Activated T-cell treated with anti-CD3 and anti-CD28 coated beads, Interleukin-2, amount 50 U/mL, for 48 hours (primary cell): Measurements from ENCODE around the gene HHATL.

Source experiments
- DNase-seq, 2 experiments: peaks; one replicate each; pipeline ENCODE4 v3.0.0-alpha.2; 2020

Gene HHATL

DNA sequence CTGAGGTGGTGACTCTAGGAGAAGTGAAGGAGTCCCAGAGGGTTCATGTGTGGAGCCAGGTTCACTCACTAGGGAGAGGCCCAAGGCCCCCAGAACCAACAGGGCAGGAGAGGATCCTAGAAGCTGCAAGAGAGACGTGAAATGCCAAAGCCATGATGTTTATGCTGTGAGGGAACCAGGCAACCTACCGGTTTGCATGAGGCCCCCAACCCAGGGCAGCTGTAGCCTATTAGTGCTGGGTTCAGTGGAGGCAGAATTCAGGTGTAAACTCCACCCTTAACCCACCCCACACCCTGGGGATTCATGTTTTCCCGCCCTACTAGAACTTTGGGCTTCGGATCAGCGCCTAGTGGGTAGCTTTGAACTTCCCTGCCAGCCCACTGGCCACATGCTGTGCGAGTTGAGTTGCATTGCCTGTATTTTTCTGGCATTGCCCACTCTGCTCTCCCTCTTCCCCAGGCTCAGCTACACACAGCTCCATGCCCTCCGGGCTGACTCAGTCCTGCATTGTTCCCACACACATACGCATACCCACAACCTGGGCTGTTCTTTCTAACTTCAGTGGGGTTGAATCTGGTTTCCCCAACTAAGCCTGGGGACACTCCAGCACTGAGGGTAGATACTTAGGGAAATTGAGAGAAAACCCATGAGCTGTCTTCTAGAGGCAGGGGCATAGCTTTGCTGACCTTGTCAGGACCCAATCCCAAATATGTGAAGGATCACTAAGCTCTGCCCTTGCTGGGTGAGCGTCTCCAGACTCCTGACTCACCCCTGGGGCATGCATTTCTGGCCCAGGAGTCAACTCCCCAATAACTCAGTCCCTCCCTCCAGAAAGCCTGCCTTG, 51.1 kb downstream of the HHATL start:
- no peak for DNase-seq

DNA sequence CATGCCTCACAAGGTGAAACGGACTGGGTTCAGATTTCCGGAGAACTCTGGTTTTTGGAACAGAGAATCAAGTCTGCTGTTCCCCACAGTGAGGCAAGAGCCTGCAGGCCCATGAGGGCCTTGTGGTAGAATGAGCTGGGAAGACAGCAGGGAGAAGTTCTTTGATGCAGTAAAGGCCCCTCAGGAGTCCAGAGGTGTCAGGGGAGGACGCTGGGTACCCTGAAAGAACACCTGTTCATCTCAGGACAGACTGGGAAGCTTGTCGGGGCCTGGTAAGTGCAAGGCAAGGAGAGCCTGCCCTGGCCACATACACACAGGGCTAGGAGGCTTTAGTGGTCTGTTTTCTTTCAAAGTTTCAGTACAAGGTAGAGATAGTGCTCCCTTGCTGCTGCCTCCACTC, 52.8 kb downstream of the HHATL start:
- DNase-seq: peak in 1 of 2 experiments; percentile 15

- DNase-seq: no peak
These were observed 53.6 kb downstream of the HHATL start for GRCh38 chr3:42649006-42649405.

GRCh38 chr3:42647821-42648459, 54.7 kb downstream of the HHATL start:
- no peak for DNase-seq
